Panc1 (cell line): Measurements from ENCODE around the gene ATF7.

Experiments
- POLR2AphosphoS5 ChIP-seq: IDR thresholded peaks from 2 replicates; pipeline ENCODE4 v1.6.1; 2012; ENCODE audit warnings: mild to moderate bottlenecking, low read depth, low read length, moderate library complexity
- TF ChIP-seq, protein P1 (sequence below): fragments of 450-650 bp; IDR thresholded peaks from 2 replicates; pipeline ENCODE4 v1.5.1; 2017; ENCODE audit warnings: mild to moderate bottlenecking

DNA sequence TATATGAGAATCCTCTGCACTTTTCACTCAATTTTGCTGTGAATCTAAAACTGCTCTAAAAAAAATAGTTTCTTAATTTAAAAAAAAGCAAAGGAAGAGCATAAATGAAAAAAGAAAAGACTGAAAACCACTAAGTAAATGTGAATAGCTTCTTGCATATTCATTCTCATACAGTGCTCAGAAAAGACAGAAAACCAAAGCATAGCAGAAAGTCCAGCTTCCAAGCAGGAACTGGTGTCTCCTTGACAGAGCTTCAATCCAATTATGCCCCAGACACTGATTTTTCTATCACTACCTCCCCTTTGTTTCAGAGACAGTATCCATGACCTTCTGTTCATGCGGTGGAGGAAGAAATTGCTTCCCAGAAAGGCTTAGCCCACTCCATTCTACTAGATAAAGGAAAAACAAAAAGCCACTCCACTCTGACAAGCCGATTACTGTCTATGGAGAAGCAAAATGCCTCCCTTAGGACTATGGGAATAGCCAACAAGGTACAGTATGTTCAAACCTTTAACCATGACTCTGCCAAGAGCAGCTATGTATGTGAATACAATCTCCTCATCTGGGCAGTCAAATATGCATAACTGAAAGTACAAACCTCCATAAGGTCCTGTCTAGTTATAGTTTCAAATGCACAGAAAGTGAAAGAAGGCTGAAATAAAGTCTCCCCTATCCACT is 40.6 kb downstream of the ATF7 start:
- TF ChIP-seq, protein P1, sequence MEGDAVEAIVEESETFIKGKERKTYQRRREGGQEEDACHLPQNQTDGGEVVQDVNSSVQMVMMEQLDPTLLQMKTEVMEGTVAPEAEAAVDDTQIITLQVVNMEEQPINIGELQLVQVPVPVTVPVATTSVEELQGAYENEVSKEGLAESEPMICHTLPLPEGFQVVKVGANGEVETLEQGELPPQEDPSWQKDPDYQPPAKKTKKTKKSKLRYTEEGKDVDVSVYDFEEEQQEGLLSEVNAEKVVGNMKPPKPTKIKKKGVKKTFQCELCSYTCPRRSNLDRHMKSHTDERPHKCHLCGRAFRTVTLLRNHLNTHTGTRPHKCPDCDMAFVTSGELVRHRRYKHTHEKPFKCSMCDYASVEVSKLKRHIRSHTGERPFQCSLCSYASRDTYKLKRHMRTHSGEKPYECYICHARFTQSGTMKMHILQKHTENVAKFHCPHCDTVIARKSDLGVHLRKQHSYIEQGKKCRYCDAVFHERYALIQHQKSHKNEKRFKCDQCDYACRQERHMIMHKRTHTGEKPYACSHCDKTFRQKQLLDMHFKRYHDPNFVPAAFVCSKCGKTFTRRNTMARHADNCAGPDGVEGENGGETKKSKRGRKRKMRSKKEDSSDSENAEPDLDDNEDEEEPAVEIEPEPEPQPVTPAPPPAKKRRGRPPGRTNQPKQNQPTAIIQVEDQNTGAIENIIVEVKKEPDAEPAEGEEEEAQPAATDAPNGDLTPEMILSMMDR = no peak
- TF ChIP-seq POLR2AphosphoS5 = no peak
